Inflammatory macrophage treated with lipopolysaccharide for 1 hour (primary cell): ENCODE results near the gene LURAP1L.

Source experiments
- DNase-seq, 2 donors: peaks; one replicate each; pipeline ENCODE4 v3.0.0-alpha.2; 2020 to 2022

Gene LURAP1L

DNA sequence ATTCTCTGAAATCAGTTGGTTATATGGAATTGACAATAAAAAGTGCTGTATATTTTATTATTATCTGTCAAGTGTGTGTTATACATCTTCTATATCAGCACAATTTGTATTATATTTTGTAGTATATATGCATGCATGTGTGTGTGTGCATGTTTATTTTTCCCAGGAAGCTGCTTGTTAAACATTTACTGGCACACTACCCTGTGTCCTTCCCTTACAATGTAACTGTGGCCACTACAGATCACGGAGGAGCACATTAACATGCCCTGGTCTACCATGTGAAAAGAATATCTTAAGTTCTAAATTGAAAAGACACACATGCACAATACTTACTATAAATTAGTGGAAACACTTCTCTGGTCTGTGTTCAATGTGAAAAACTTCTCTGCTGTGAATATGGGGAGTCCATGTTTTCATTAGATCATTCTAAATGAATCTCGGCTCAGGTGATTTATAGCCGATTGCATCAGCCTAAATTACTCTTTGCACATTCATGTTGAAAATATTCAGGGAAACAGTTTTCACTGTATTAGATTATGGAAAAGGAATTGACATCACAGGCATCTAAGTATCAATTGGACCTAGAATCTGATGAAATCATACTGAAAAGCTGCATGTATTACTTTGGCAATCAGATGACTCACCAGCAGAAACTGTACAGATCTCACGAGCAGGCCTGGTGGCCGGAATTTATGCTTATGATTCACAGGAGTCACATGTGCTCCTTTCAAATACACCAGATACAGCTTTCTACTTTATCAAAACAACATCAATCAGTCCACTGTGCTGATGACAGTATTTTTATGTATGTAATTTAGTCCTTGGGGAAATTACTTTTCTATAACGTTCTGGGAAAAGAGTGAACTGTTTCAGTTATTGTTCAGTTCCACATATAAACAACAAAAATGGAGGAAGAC, 39.4 kb downstream of the LURAP1L start:
- DNase-seq = peak; percentile 18 to 35

DNA sequence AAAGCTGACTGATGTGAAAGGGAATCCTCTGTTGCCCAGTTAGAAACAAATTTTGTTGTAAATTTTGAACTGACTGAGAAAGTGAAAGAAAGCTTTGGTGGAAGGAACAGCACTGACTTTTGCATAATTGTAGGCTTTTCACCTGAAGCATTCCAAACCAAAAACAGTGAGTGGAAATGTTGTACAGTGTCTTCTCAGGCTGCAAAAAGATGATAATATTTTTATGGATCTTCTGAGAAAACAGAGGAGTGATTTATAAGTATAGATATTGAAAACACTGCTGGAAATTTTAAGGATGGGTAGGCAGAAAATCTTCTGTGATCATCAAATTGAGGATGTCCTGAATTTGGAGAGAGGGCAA, 40.0 kb downstream of the LURAP1L start:
- DNase-seq = no peak

GRCh38 chr9:12815888-12816287, 41.1 kb downstream of the LURAP1L start:
- no peak for DNase-seq

DNA sequence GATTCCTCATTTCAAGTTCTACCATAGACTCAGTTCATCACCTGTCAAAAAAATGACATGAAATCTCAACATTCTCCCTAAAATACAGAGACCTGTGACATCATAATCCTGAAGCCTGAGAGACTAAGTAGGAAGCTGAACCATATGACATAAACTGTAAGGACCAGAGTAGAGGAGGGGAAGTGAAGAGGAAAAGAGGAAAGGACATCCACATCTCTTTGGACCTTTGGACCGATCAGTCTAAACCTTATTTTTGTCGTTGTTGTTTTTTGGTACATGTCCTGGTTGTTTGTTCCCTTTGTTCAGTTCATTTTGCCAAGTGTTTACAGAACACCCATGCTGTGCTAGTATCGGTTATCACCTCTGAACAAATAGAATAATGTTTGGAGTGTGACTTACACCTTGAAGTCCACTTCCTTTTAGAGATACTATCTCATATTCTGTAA, 41.9 kb downstream of the LURAP1L start:
- no peak for DNase-seq

GRCh38 chr9:12817702-12818101, 42.9 kb downstream of the LURAP1L start:
- no peak for DNase-seq

GRCh38 chr9:12818431-12819000, 43.7 kb downstream of the LURAP1L start:
- no peak for DNase-seq

GRCh38 chr9:12819436-12820185, 44.8 kb downstream of the LURAP1L start:
- peak in 1 of 2 donors; percentile 13 for DNase-seq

DNA sequence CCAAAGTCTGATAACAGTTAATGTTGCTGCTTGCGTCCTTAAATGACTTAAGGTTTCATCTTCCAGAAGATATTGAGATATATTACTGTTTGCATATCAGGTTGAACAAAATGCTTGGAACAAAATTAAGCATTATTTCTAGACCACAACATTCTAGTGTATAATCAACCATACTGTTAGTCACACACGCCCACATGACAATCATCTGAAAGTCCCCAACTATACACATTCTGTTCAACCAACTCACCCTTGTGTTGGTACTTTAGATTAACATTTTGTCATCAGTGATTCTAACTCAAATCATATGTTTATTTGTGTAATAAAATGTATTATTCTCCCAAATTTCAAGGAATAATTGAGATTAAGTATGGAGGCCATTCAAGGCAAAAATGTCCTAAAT, 47.3 kb downstream of the LURAP1L start:
- DNase-seq = no peak

- no peak for DNase-seq
These were observed 52.2 kb downstream of the LURAP1L start for GRCh38 chr9:12826924-12827565.

DNA sequence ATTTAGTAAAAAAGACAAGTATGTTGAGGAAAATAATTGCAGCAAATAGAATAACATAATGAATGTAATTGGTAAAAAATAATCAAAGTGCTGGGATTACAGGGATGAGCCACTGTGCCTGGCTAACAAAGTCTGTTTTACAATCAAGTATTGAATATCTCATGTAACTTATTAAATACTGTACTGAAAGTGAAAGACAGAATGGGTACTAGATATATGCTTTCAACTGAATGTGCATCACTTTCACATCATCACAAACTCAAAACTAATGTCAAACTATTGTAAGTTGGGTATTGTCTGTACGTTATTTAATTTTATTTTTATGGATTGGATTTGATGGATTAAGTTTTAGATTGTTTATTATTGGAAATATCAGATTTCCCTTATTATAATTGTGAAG, 58.9 kb downstream of the LURAP1L start:
- no peak for DNase-seq

GRCh38 chr9:12838546-12838945, 63.7 kb downstream of the LURAP1L start:
- no peak for DNase-seq

DNA sequence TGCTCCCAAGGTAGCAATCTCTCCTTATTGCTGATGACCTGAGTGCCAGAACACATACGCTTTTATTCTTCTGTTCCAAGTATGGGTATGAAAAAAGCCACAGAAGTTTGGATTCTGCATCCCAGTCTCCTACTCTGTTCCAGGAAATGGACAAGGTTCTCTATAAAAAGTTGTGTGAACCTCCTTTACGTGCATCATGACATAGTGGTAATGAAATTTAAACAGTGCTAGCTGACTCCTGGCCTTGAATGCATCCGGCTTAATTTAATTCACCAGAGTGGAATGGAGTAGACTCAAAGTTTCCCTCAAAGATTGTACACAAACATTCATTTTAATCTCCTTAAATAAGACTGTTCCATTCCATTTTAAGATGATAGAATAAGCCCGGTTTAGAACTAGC, 68.9 kb downstream of the LURAP1L start:
- DNase-seq = no peak

DNA sequence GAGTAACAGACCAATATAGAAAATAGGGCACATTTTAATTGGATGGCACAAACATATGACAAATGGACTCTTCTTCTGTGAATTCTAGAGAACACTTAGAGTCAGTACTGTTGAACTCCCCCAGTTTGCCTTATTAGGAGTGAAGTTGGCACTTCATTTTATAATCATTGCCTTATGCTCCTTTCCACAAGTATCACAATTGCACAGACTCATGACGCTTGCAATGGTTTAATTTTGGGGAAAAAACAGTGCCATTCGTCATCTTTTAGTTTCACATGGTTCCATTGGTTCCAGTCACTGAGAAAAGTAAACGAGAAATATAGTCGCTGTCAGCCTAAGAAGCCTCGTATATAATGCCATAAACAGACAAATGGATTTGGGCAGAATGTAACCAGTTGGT, 71.2 kb downstream of the LURAP1L start:
- no peak for DNase-seq

GRCh38 chr9:12847561-12847960, 72.7 kb downstream of the LURAP1L start:
- DNase-seq = no peak

- no peak for DNase-seq
These were observed 74.7 kb downstream of the LURAP1L start for GRCh38 chr9:12849486-12850003.

GRCh38 chr9:12851341-12852090, 76.7 kb downstream of the LURAP1L start:
- no peak for DNase-seq

GRCh38 chr9:12853051-12853450, 78.2 kb downstream of the LURAP1L start:
- no peak for DNase-seq

GRCh38 chr9:12854221-12854620, 79.4 kb downstream of the LURAP1L start:
- no peak for DNase-seq

DNA sequence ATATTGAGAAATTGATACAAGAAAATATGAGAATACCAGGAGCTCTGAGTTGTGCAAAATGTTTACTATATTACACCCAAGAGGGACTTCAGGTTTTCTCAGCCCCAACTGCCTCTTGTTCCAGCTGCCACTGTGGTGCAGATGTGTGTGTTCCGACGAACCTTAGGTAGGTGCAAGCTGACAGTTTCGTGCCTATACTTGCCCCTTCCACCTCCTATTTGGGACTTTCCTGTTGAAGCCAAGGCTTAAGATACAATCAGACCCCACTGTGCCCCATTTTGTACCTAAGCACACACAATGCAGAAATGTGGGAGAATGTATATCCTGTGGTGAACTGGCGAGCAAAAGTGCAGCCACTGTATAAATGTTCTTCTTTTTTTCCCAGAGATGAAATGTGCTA, 80.2 kb downstream of the LURAP1L start:
- DNase-seq = no peak

DNA sequence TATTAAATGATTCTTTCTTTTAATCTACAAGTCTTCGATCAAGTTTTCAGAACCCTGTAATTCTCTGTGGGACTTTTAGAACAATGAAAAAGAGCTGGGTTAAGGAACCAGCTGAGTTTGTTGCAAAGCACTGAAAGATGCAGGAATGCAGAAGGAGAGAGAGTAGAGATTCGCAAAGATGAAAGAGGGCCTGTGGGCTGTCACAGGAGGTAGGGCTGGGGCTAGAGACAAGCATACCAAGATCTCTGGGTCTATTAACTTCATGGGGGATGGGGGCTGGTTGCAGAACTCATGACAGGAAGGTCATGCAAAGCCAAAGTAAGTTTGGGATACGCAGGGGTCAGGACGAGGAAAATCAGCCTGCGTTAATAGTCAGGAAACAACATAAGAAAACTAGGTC, 81.8 kb downstream of the LURAP1L start:
- DNase-seq = no peak

DNA sequence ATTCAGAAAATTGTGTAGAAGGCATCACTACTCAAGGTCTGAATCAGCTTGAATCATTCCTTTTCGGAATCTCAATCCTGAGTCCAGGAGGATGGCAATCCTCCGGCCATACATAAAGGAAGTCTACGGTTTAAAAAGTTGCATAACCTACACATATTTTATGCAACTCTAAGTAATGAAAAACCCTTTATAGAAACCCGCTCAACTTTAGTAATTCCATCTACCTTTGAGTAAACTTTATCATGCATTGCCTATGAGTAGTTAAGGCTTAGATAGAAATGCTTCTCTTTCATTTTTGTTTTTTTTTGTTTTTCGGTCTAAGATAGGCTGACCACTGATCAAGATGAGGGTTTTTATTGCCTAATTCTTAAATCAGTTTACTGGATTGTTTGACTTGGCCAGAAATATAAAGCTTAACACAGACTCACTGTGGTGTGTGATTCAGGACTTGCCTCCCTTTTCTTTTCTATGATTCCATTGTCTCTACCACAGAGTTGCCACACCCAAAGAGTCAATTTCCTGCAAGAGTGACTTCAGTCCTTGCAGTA, 85.0 kb downstream of the LURAP1L start:
- no peak for DNase-seq

DNA sequence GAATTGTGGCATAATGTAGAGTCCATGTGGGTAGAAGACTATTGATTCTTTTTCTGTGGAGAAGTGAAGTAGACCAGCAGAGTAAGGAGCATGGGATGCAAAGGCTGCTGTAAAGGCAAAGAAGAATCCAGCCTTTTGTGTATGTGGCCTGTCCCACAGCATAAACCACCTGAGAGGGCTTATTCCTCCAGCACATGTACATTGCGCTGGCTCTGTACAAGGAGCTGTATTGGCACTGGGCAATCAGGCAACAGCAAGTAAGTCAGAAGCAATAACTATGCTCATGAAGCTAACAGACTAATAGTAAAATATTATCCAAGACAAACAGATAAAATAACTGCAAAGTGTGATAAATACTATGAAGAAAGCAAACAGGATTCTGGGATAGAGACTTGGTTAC, 86.2 kb downstream of the LURAP1L start:
- DNase-seq = no peak
